ENCODE results near the gene PRR12. TPM values are rescaled to one million over a fixed set of nuclear protein-coding genes. Genes with fewer than 3 reads are reported as not detected.

The PRR12 gene
- total and polyA plus RNA-seq, 2 donors (not counting 3 experiments of a cell fraction or from before 2014, with no cell fraction given): 1.9 to 37.0 TPM

DNA sequence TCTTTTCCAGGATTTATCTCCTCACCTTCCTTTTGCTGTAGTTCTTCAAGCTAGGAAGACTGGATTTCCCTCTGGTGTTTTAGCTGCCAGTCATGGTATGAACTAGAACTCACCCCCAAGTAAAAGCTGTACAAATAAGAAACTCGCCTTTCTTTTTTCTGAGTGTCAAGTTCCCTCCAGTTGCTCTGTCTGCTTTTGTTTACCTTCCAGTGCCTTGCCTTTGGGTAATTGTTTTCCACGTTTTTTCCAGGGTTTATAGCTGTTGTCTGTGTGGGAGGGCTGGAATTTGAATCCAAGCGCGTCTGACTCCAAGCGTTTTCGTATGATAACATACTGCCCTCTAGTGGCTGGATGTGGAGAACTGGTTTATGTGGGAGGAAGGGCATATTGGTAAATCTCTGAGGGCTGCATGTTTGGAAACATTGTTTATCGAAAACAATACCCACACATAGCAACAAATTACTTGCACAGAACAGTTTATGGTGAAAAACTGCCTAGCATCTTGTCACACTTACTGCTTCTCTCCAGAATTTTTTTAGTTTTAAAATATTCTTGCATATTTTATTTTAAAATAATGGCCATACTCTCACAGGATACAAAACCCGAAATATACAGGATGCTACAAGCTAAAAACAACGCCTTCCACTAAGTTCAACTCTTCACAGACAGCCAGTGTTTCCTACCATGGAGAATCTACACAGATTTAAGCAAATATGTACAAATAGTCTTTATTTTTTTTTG is 44.0 kb upstream of the PRR12 start:
- TF ChIP-seq CTCF (IDR thresholded peaks at IDR 0.05; ENCODE audit: extremely low read depth in 1 of 2, insufficient read depth in 1 of 2, low read depth in 1 of 2, low read length in 2 of 2) (peak; percentile 66 to 81), POLR2AphosphoS5 (IDR thresholded peaks at IDR 0.05; ENCODE audit: insufficient read depth, low read depth, low read length) (no peak), JUN (IDR thresholded peaks at IDR 0.05; ENCODE audit: borderline replicate concordance, insufficient read depth, insufficient read length, low read depth) (no peak)
- intact Hi-C loops (cut with micrococcal nuclease): loop anchor here (1.0 to 2.0 kb wide), 4 partner anchors 18 to 73 kb away; partner anchors contain the start of genes FLT3LG and RCN3
- Histone ChIP-seq H3K9me1 (replicated peaks; ENCODE audit: control insufficient read depth, extremely low read depth, insufficient read depth, low read length) (no peaks in the 10 kb centered on the region), H3K27ac (ENCODE audit: insufficient read depth, low read depth, low read length) (no peak overlapping the region), H4K20me1 (replicated peaks; ENCODE audit: control insufficient read depth, extremely low read depth, insufficient read depth, low read length) (no peaks in the 10 kb centered on the region), H3K27me3 (ENCODE audit: control insufficient read depth in 2 of 2, insufficient read depth in 2 of 2, low read length in 2 of 2) (no peaks in the 10 kb centered on the region), H3K4me2 (ENCODE audit: insufficient read depth, low read length) (no peak overlapping the region), H3K79me2 (ENCODE audit: control insufficient read depth, insufficient read depth, low read length) (no peaks in the 10 kb centered on the region), H3K4me3 (replicated peaks in 1 of 3; ENCODE audit: insufficient read depth in 1 of 3, low read depth in 1 of 3, low read length in 3 of 3) (no peak overlapping the region), H3K9me3 (replicated peaks; ENCODE audit: control insufficient read depth, insufficient read depth, low read length) (no peaks in the 10 kb centered on the region), H2AFZ (ENCODE audit: low read depth, low read length) (no peak overlapping the region), H3K4me1 (ENCODE audit: control insufficient read depth, extremely low read depth, insufficient read depth, low read length) (peaks cover 2% of the 10 kb centered on the region), H3K9ac (replicated peaks; ENCODE audit: extremely low read depth, insufficient read depth, low read length) (no peak overlapping the region), H3K36me3 (ENCODE audit: control insufficient read depth in 2 of 2, extremely low read depth in 1 of 2, insufficient read depth in 2 of 2, low read length in 2 of 2) (no peaks in the 10 kb centered on the region)
- dilution Hi-C loops (cut with MboI; ENCODE audit: extremely low pct_ligation_motif_present, low sequenced_read_pairs): no loop called here
- ChIA-PET CTCF (interaction anchor here (0.6 to 5.2 kb wide), 36 partner anchors 8 to 155 kb away, joined by 3 to 175 read pairs (median 4); partner anchors contain the start of genes FCGRT, FLT3LG, NOSIP and RCN3), POLR2A (interaction anchor here (0.6 to 1.2 kb wide), 4 partner anchors 34 to 503 kb away, joined by 3 to 5 read pairs (median 4); no protein-coding TSS in a partner anchor)
- DNase-seq (ENCODE audit: low read depth, low spot score) (peak; percentile 90), FAIRE-seq (peak; percentile 95)
- no TSS peak for BruUV-seq (replicated peaks)

DNA sequence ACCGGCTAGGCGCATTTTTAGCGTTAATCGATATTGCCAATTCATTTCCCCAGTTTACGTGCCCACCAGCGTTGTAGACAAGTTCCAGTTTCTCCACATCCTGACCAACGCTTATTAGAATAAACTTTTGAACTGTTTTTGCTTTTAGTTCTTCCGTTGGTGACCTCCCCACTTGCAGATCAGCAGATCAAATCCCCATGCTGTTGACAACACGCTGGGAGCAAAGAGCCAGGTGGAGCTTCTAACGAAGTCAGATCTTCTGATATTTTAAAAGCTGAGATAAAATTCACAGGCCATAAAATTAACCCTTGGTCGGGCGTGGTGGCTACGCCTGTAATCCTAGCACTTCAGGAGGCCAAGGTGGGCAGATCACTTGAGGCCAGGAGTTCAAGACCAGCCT is 41.9 kb upstream of the PRR12 start:
- CTCF ChIA-PET: interaction anchor here (0.7 to 5.2 kb wide), 5 partner anchors 12 to 46 kb away, joined by 3 to 175 read pairs (median 6); no protein-coding TSS in a partner anchor
- dilution Hi-C loops (cut with MboI; ENCODE audit: extremely low pct_ligation_motif_present, low sequenced_read_pairs): no loop called here
- H3K27me3 ChIP-seq (ENCODE audit: control insufficient read depth in 2 of 2, insufficient read depth in 2 of 2, low read length in 2 of 2): no peaks in the 10 kb centered on the region

More for the DNA sequence above, 41.9 kb upstream of the PRR12 start:
- BruUV-seq (replicated peaks): no TSS peak
- intact Hi-C loops (cut with micrococcal nuclease): no loop called here
- Histone ChIP-seq H3K4me2 (ENCODE audit: insufficient read depth, low read length) (no peak overlapping the region), H3K4me1 (ENCODE audit: control insufficient read depth, extremely low read depth, insufficient read depth, low read length) (peaks cover 9% of the 10 kb centered on the region), H3K27ac (ENCODE audit: insufficient read depth, low read depth, low read length) (no peak overlapping the region), H3K4me3 (replicated peaks in 1 of 3; ENCODE audit: insufficient read depth in 1 of 3, low read depth in 1 of 3, low read length in 3 of 3) (no peak overlapping the region), H2AFZ (ENCODE audit: low read depth, low read length) (no peak overlapping the region), H3K9ac (replicated peaks; ENCODE audit: extremely low read depth, insufficient read depth, low read length) (no peak overlapping the region), H3K36me3 (ENCODE audit: control insufficient read depth in 2 of 2, extremely low read depth in 1 of 2, insufficient read depth in 2 of 2, low read length in 2 of 2) (no peaks in the 10 kb centered on the region), H3K9me1 (replicated peaks; ENCODE audit: control insufficient read depth, extremely low read depth, insufficient read depth, low read length) (no peaks in the 10 kb centered on the region), H3K9me3 (replicated peaks; ENCODE audit: control insufficient read depth, insufficient read depth, low read length) (no peaks in the 10 kb centered on the region), H4K20me1 (replicated peaks; ENCODE audit: control insufficient read depth, extremely low read depth, insufficient read depth, low read length) (no peaks in the 10 kb centered on the region), H3K79me2 (ENCODE audit: control insufficient read depth, insufficient read depth, low read length) (no peaks in the 10 kb centered on the region)
- DNase-seq (ENCODE audit: low read depth, low spot score): no peak
- FAIRE-seq: no peak
- no peak for TF ChIP-seq CTCF (IDR thresholded peaks at IDR 0.05; ENCODE audit: extremely low read depth in 1 of 2, insufficient read depth in 1 of 2, low read depth in 1 of 2, low read length in 2 of 2)
- TF ChIP-seq EZH2 (IDR thresholded peaks at IDR 0.05; ENCODE audit: borderline replicate concordance, low read depth, low read length, severe bottlenecking): no peak
- no peak for TF ChIP-seq GATA2 (IDR thresholded peaks at IDR 0.05; ENCODE audit: insufficient read depth, insufficient read length, low read depth, low read length)
- no peak for TF ChIP-seq JUN (IDR thresholded peaks at IDR 0.05; ENCODE audit: borderline replicate concordance, insufficient read depth, insufficient read length, low read depth)
- TF ChIP-seq MYC (IDR thresholded peaks at IDR 0.05; ENCODE audit: low read depth, low read length): no peak
- TF ChIP-seq POLR2AphosphoS5 (IDR thresholded peaks at IDR 0.05; ENCODE audit: insufficient read depth, low read depth, low read length): no peak
- no peak for TF ChIP-seq FOS (IDR thresholded peaks at IDR 0.05; ENCODE audit: borderline replicate concordance, insufficient read depth, low read length)
- TF ChIP-seq POLR2A (IDR thresholded peaks at IDR 0.05; ENCODE audit: low read depth, low read length): no peak
- no peak for TF ChIP-seq MAX (IDR thresholded peaks at IDR 0.05; ENCODE audit: insufficient read depth, insufficient read length)
- POLR2A ChIA-PET: interaction anchor here (1.2 to 1.6 kb wide), 2 partner anchors 46 to 53 kb away, joined by 3 to 4 read pairs; no protein-coding TSS in a partner anchor
